H9 (cell line): ENCODE results near the gene MPZL3. TPM values are rescaled to one million over a fixed set of nuclear protein-coding genes. Genes with fewer than 3 reads are reported as not detected.

Source experiments
- DNase-seq: peaks from one replicate; pipeline ENCODE4 v3.0.0-alpha.2; 2017
- H2AFZ ChIP-seq: one replicate; pipeline ENCODE4 v1.6.1; 2013; ENCODE audit warnings: mild to moderate bottlenecking, low read length, control low read depth, moderate library complexity
- H2AK5ac ChIP-seq: 2 replicates; pipeline ENCODE4 v1.6.1; 2013; ENCODE audit warnings: low read length, control low read depth, mixed read lengths; ENCODE audit not compliant: insufficient read length
- H2BK120ac ChIP-seq: one replicate; pipeline ENCODE4 v1.6.1; 2013; ENCODE audit warnings: low read depth, mild to moderate bottlenecking, low read length, control low read depth, inconsistent platforms; ENCODE audit not compliant: poor library complexity, severe bottlenecking
- H2BK12ac ChIP-seq: 2 replicates; pipeline ENCODE4 v1.6.1; 2013; ENCODE audit warnings: low read length, control low read depth, mixed read lengths, low read depth; ENCODE audit not compliant: insufficient read length
- H2BK15ac ChIP-seq: 2 replicates; pipeline ENCODE4 v1.6.1; 2013; ENCODE audit warnings: low read depth, low read length, control low read depth
- H2BK20ac ChIP-seq: one replicate; pipeline ENCODE4 v1.6.1; 2013; ENCODE audit warnings: low read depth, mild to moderate bottlenecking, low read length, control low read depth, inconsistent platforms; ENCODE audit not compliant: poor library complexity, severe bottlenecking
- H2BK5ac ChIP-seq: 2 replicates; pipeline ENCODE4 v1.6.1; 2013; ENCODE audit warnings: low read length, control low read depth, mixed read lengths; ENCODE audit not compliant: insufficient read length
- H3K14ac ChIP-seq: 2 replicates; pipeline ENCODE4 v1.6.1; 2013; ENCODE audit warnings: low read length, control low read depth; ENCODE audit not compliant: insufficient read depth
- H3K18ac ChIP-seq: 2 replicates; pipeline ENCODE4 v1.6.1; 2013; ENCODE audit warnings: low read depth, mild to moderate bottlenecking, mixed read lengths, low read length, control low read depth; ENCODE audit not compliant: insufficient read length
- H3K23ac ChIP-seq: 2 replicates; pipeline ENCODE4 v1.6.1; 2013; ENCODE audit warnings: low read length, control low read depth, mixed read lengths, low read depth; ENCODE audit not compliant: insufficient read length
- H3K23me2 ChIP-seq: 2 replicates; pipeline ENCODE4 v1.6.1; 2013; ENCODE audit warnings: low read depth, mild to moderate bottlenecking, mixed read lengths, low read length, control low read depth; ENCODE audit not compliant: insufficient read length, poor library complexity, severe bottlenecking
- H3K27ac ChIP-seq: 2 replicates; pipeline ENCODE4 v1.5.1; 2013; ENCODE audit warnings: low read length, control low read depth, mixed read lengths, low read depth; ENCODE audit not compliant: insufficient read length
- H3K27me3 ChIP-seq: 2 replicates; pipeline ENCODE4 v1.6.1; 2013; ENCODE audit warnings: low read length, control low read depth, inconsistent platforms; ENCODE audit not compliant: insufficient read depth
- H3K4ac ChIP-seq: 2 replicates; pipeline ENCODE4 v1.6.1; 2013; ENCODE audit warnings: low read depth, mild to moderate bottlenecking, control low read depth, inconsistent platforms, low read length, moderate library complexity
- H3K4me1 ChIP-seq: 2 replicates; pipeline ENCODE4 v1.6.1; 2013; ENCODE audit warnings: low read length, control low read depth, inconsistent platforms; ENCODE audit not compliant: insufficient read depth
- H3K4me2 ChIP-seq: 2 replicates; pipeline ENCODE4 v1.6.1; 2013; ENCODE audit warnings: low read length, control low read depth, mixed read lengths; ENCODE audit not compliant: insufficient read length, insufficient read depth
- H3K56ac ChIP-seq: 2 replicates; pipeline ENCODE4 v1.6.1; 2013; ENCODE audit warnings: low read depth, mild to moderate bottlenecking, mixed read lengths, low read length, control low read depth; ENCODE audit not compliant: insufficient read length
- H3K79me1 ChIP-seq: 2 replicates; pipeline ENCODE4 v1.6.1; 2013; ENCODE audit warnings: low read depth, mild to moderate bottlenecking, moderate library complexity, low read length, control low read depth, inconsistent platforms; ENCODE audit not compliant: insufficient read depth, poor library complexity, severe bottlenecking
- H3K79me2 ChIP-seq: 2 replicates; pipeline ENCODE4 v1.6.1; 2013; ENCODE audit warnings: low read length, control low read depth, inconsistent platforms; ENCODE audit not compliant: insufficient read depth
- H3K9ac ChIP-seq: 2 replicates; pipeline ENCODE4 v1.6.1; 2013; ENCODE audit warnings: low read length, control low read depth, mixed read lengths; ENCODE audit not compliant: insufficient read length; ENCODE audit errors: extremely low read depth
- H3K9me3 ChIP-seq: one replicate; pipeline ENCODE4 v1.6.1; 2013; ENCODE audit warnings: low read depth, low read length, inconsistent platforms; ENCODE audit not compliant: control insufficient read depth
- H3T11ph ChIP-seq: one replicate; pipeline ENCODE4 v1.6.1; 2013; ENCODE audit warnings: mild to moderate bottlenecking, low read length, control low read depth, inconsistent platforms
- H4K20me1 ChIP-seq: one replicate; pipeline ENCODE4 v1.6.1; 2013; ENCODE audit not compliant: control insufficient read depth, insufficient read length, insufficient read depth
- H4K5ac ChIP-seq: 2 replicates; pipeline ENCODE4 v1.6.1; 2013; ENCODE audit warnings: low read depth, mild to moderate bottlenecking, mixed read lengths, low read length, control low read depth; ENCODE audit not compliant: insufficient read length
- H4K8ac ChIP-seq: replicated peaks from 2 replicates; pipeline ENCODE4 v1.6.1; 2013; ENCODE audit warnings: low read length, control low read depth, mixed read lengths, low read depth; ENCODE audit not compliant: insufficient read length
- H4K91ac ChIP-seq: 2 replicates; pipeline ENCODE4 v1.6.1; 2013; ENCODE audit warnings: low read depth, mild to moderate bottlenecking, moderate library complexity, mixed read lengths, low read length, control low read depth; ENCODE audit not compliant: insufficient read length
- H3K27ac Mint-ChIP-seq, 3 experiments: 2 replicates in 2 of 3; 3 replicates in 1 of 3; pipeline ENCODE4 v1.8.0; 2020 to 2021; ENCODE audit warnings: mixed read lengths in 3 of 3, mild to moderate bottlenecking in 1 of 3, moderate library complexity in 1 of 3
- H3K27me3 Mint-ChIP-seq: 2 replicates; pipeline ENCODE4 v1.8.0; 2021; ENCODE audit warnings: low read depth, mild to moderate bottlenecking, moderate library complexity, mixed read lengths
- H3K36me3 Mint-ChIP-seq, 3 experiments: 2 replicates in 2 of 3; 3 replicates in 1 of 3; pipeline ENCODE4 v1.8.0; 2020 to 2021; ENCODE audit warnings: low read depth in 3 of 3, mixed read lengths in 3 of 3; ENCODE audit not compliant: insufficient read depth in 1 of 3
- H3K4me1 Mint-ChIP-seq, 2 experiments: 2 replicates each; pipeline ENCODE4 v1.8.0; 2020; ENCODE audit warnings: mixed read lengths in 2 of 2
- H3K4me3 Mint-ChIP-seq, 2 experiments: 2 replicates in 1 of 2; 3 replicates in 1 of 2; pipeline ENCODE4 v1.8.0; 2020 to 2021; ENCODE audit warnings: mild to moderate bottlenecking in 2 of 2, mixed read lengths in 2 of 2, moderate library complexity in 1 of 2
- H3K9me3 Mint-ChIP-seq, 2 experiments: 2 replicates in 1 of 2; 3 replicates in 1 of 2; pipeline ENCODE4 v1.8.0; 2020; ENCODE audit warnings: mild to moderate bottlenecking in 2 of 2, mixed read lengths in 2 of 2, moderate library complexity in 1 of 2
- CTCF ChIP-seq: fragments of 200-600 bp; sonication (generic); conservative IDR thresholded peaks from 3 replicates; pipeline ENCODE4 v1.8.0; 2021; ENCODE audit warnings: antibody characterized with exemption, mild to moderate bottlenecking
- WGBS: extraction: QIAGEN DNeasy Blood & Tissue Kit; methylation state at CpG from one replicate; pipeline ENCODE4 v1.1.7; 2013; ENCODE audit warnings: missing lambda C conversion rate, low lambda C conversion rate, mixed read lengths; ENCODE audit not compliant: insufficient read length; ENCODE audit errors: extremely low coverage; 5-methylcytosine and 5-hydroxymethylcytosine counted together
- total RNA-seq: library from RNA; stranded (reverse); gene quantifications from 2 replicates; pipeline ENCODE4 v1.2.1, GENCODE V29; 2021

Gene MPZL3
- total RNA-seq, 1 experiment from 2014 or later: 2.6 TPM

GRCh38 chr11:118212131-118212725, 39.9 kb downstream of the MPZL3 start:
- peak overlapping the region in 2 of 3 experiments; percentile 45 to 59; a peak in 6 of 7 replicates for H3K27ac Mint-ChIP-seq
- WGBS: no CpG with 5 or more reads among the region's 7 CpGs
- Histone ChIP-seq H4K8ac (no peak overlapping the region), H4K20me1 (no peaks in the 10 kb centered on the region), H3K4ac (no peak overlapping the region), H2AK5ac (no peak overlapping the region), H2BK12ac (no peak overlapping the region), H2BK5ac (no peak overlapping the region), H3K23me2 (no peaks in the 10 kb centered on the region), H3K27me3 (no peaks in the 10 kb centered on the region), H3K18ac (no peak overlapping the region), H3K79me1 (no peaks in the 10 kb centered on the region), H3K79me2 (no peaks in the 10 kb centered on the region), H3K23ac (no peak overlapping the region), H3K14ac (no peak overlapping the region), H2AFZ (no peak overlapping the region), H3K4me2 (no peak overlapping the region), H3K9me3 (no peaks in the 10 kb centered on the region), H3T11ph (no peak overlapping the region), H4K5ac (no peak overlapping the region), H4K91ac (no peak overlapping the region), H3K4me1 (peaks cover 27% of the 10 kb centered on the region), H3K9ac (no peak overlapping the region), H2BK15ac (no peak overlapping the region; the same call in 1 of the 2 replicates), H3K56ac (no peak overlapping the region), H3K27ac (no peak overlapping the region), H2BK20ac (no peak overlapping the region), H2BK120ac (no peak overlapping the region)
- H3K36me3 Mint-ChIP-seq: peaks cover 0 to 14% (median 0%) of the 10 kb centered on the region in 3 experiments; a peak in 3 of 7 replicates
- peaks cover 3% of the 10 kb centered on the region; the same call in 1 of the 2 replicates for H3K27me3 Mint-ChIP-seq
- DNase-seq: peak; percentile 36
- H3K4me3 Mint-ChIP-seq: no peak overlapping the region
- TF ChIP-seq CTCF: no peak
- peaks cover 51 to 53% of the 10 kb centered on the region in 2 experiments for H3K4me1 Mint-ChIP-seq
- H3K9me3 Mint-ChIP-seq: peaks cover 0 to 6% of the 10 kb centered on the region in 2 experiments; a peak in 3 of 5 replicates
